Neural progenitor cell (in vitro differentiated cells): Measurements from ENCODE around the gene TRIM34. TPM values are rescaled to one million over a fixed set of nuclear protein-coding genes. Genes with fewer than 3 reads are reported as not detected.

Experiments
- DNase-seq: peaks from one replicate; pipeline ENCODE4 v3.0.0-alpha.2; 2016; ENCODE audit warnings: low spot score
- H2AFZ ChIP-seq: fragments of 200-600 bp; sonication (generic); replicated peaks from 2 replicates; pipeline ENCODE4 v1.6.1; 2016; ENCODE audit warnings: antibody characterized with exemption
- H3F3A ChIP-seq: fragments of 200-600 bp; sonication (generic); 2 replicates; pipeline ENCODE4 v1.6.1; 2016; ENCODE audit warnings: antibody characterized with exemption, low read depth
- H3K27ac ChIP-seq: fragments of 200-600 bp; sonication (generic); 2 replicates; pipeline ENCODE4 v1.5.1; 2016; ENCODE audit warnings: mild to moderate bottlenecking
- H3K27me3 ChIP-seq: fragments of 200-600 bp; sonication (generic); 2 replicates; pipeline ENCODE4 v1.6.1; 2016; ENCODE audit warnings: mild to moderate bottlenecking, moderate library complexity
- H3K36me3 ChIP-seq: fragments of 200-600 bp; sonication (generic); 2 replicates; pipeline ENCODE4 v1.5.1; 2016
- H3K4me1 ChIP-seq: fragments of 200-600 bp; sonication (generic); 2 replicates; pipeline ENCODE4 v1.6.1; 2016; ENCODE audit warnings: mixed run types
- H3K4me2 ChIP-seq: fragments of 200-600 bp; sonication (generic); 2 replicates; pipeline ENCODE4 v1.6.1; 2016
- H3K4me3 ChIP-seq: fragments of 200-600 bp; sonication (generic); 2 replicates; pipeline ENCODE4 v1.5.1; 2016
- H3K79me2 ChIP-seq: fragments of 200-600 bp; sonication (generic); 2 replicates; pipeline ENCODE4 v1.6.1; 2016; ENCODE audit warnings: low read depth
- H3K9ac ChIP-seq: fragments of 200-600 bp; sonication (generic); 2 replicates; pipeline ENCODE4 v1.6.1; 2016
- H3K9me3 ChIP-seq: fragments of 200-600 bp; sonication (generic); 2 replicates; pipeline ENCODE4 v1.5.1; 2016; ENCODE audit warnings: low read depth
- H4K20me1 ChIP-seq: fragments of 200-600 bp; sonication (generic); 2 replicates; pipeline ENCODE4 v1.6.1; 2016; ENCODE audit warnings: low read depth
- H3K27ac Mint-ChIP-seq: 3 replicates; pipeline ENCODE4 v1.8.0; 2021; ENCODE audit warnings: mixed read lengths
- H3K27me3 Mint-ChIP-seq: 2 replicates; pipeline ENCODE4 v1.8.0; 2022; ENCODE audit warnings: low read depth, mild to moderate bottlenecking, inconsistent platforms, moderate library complexity, mixed read lengths; ENCODE audit not compliant: insufficient read depth
- H3K36me3 Mint-ChIP-seq: 3 replicates; pipeline ENCODE4 v1.8.0; 2021; ENCODE audit warnings: mixed read lengths
- H3K4me1 Mint-ChIP-seq: 3 replicates; pipeline ENCODE4 v1.8.0; 2021; ENCODE audit warnings: mixed read lengths
- H3K4me3 Mint-ChIP-seq: 3 replicates; pipeline ENCODE4 v1.8.0; 2021; ENCODE audit warnings: mild to moderate bottlenecking, moderate library complexity, mixed read lengths
- H3K9me3 Mint-ChIP-seq: 3 replicates; pipeline ENCODE4 v1.8.0; 2020; ENCODE audit warnings: mixed read lengths
- EZH2 ChIP-seq: fragments of 200-600 bp; sonication (generic); IDR thresholded peaks from 2 replicates; pipeline ENCODE4 v1.6.1; 2017; ENCODE audit warnings: antibody characterized with exemption, mild to moderate bottlenecking, moderate library complexity
- EZH2phosphoT487 ChIP-seq: fragments of 200-600 bp; sonication (generic); IDR thresholded peaks from 2 replicates; pipeline ENCODE4 v1.6.1; 2017; ENCODE audit warnings: antibody characterized with exemption
- total RNA-seq: library from RNA; depleted of rRNA; stranded (reverse); fragments of >200 nt; gene quantifications from 2 replicates; pipeline ENCODE4 v1.2.3, GENCODE V29; 2015; ENCODE audit warnings: low replicate concordance
- TF ChIP-seq, protein P1 (sequence below): fragments of 200-600 bp; sonication (generic); IDR thresholded peaks from 2 replicates; pipeline ENCODE4 v1.5.1; 2017; ENCODE audit warnings: antibody characterized with exemption, mild to moderate bottlenecking

The TRIM34 gene
- total RNA-seq, 1 donor from 2014 or later: 4.5 TPM

DNA sequence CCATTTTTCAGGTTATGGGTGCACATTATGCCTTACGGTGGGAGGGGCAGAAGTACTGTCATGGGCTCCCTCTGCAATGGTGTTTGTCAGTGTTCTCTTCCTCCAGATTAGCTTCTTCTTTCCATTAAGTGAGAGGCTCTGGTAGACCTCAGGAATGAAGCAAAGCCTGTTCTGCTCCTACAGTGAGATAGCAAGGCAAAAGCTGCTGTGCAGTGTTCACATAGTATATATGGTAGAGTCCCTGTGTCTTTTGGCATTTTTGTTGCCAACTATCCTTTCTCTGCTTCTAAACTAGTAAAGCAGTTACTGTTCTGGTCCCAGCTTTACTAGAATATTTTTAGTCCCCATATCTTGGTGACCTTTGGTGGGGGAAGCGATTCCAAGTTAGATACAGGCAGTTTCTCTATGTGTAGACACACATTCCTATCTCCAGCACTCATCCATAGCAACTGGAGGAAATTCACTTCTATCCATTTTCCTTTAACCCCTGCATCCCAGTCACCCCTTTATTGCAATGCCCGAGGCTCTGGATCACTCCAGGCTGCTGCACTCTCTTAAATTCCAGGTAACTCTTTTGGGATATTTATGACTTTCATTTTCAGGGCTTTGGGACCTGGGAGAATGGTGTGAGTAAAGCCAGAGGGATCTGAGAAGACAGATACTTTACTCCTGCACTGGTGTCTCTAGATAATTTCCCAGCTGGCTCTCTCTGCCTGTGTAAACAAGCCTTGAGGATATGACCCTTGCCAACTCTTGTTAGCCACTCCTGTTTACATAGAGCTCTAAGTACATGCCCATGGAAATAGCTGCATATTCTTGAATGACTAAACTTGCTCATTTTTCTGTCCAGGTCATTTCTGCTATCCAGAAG lies 3.9 kb upstream of the TRIM34 start:
- no peaks in the 10 kb centered on the region for H3K9me3 Mint-ChIP-seq
- H3K4me3 Mint-ChIP-seq: no peak overlapping the region
- no peak overlapping the region for H3K4me2 ChIP-seq
- no peaks in the 10 kb centered on the region for H3K27me3 ChIP-seq
- no peaks in the 10 kb centered on the region for H3K79me2 ChIP-seq
- no peaks in the 10 kb centered on the region for H3K27me3 Mint-ChIP-seq
- no peaks in the 10 kb centered on the region for H3F3A ChIP-seq
- TF ChIP-seq, protein P1, sequence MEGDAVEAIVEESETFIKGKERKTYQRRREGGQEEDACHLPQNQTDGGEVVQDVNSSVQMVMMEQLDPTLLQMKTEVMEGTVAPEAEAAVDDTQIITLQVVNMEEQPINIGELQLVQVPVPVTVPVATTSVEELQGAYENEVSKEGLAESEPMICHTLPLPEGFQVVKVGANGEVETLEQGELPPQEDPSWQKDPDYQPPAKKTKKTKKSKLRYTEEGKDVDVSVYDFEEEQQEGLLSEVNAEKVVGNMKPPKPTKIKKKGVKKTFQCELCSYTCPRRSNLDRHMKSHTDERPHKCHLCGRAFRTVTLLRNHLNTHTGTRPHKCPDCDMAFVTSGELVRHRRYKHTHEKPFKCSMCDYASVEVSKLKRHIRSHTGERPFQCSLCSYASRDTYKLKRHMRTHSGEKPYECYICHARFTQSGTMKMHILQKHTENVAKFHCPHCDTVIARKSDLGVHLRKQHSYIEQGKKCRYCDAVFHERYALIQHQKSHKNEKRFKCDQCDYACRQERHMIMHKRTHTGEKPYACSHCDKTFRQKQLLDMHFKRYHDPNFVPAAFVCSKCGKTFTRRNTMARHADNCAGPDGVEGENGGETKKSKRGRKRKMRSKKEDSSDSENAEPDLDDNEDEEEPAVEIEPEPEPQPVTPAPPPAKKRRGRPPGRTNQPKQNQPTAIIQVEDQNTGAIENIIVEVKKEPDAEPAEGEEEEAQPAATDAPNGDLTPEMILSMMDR: no peak
- TF ChIP-seq EZH2phosphoT487: no peak
- TF ChIP-seq EZH2: no peak
- H2AFZ ChIP-seq: no peak overlapping the region
- no peak overlapping the region for H3K4me3 ChIP-seq
- no peak overlapping the region for H3K27ac ChIP-seq
- DNase-seq: no peak
- H3K36me3 Mint-ChIP-seq: no peaks in the 10 kb centered on the region
- H3K4me1 ChIP-seq: peaks cover 11% of the 10 kb centered on the region
- H3K9ac ChIP-seq: no peak overlapping the region
- no peaks in the 10 kb centered on the region for H3K36me3 ChIP-seq
- H4K20me1 ChIP-seq: no peaks in the 10 kb centered on the region
- H3K4me1 Mint-ChIP-seq: no peaks in the 10 kb centered on the region
- no peaks in the 10 kb centered on the region for H3K9me3 ChIP-seq
- no peak overlapping the region for H3K27ac Mint-ChIP-seq

GRCh38 chr11:5621580-5621979 lies 3.2 kb upstream of the TRIM34 start:
- H3K27ac Mint-ChIP-seq: no peak overlapping the region
- H3F3A ChIP-seq: no peaks in the 10 kb centered on the region
- no peak overlapping the region for H3K27ac ChIP-seq
- H3K27me3 Mint-ChIP-seq: no peaks in the 10 kb centered on the region
- H3K27me3 ChIP-seq: no peaks in the 10 kb centered on the region
- no peaks in the 10 kb centered on the region for H3K36me3 ChIP-seq
- no peak overlapping the region for H3K4me2 ChIP-seq
- no peak overlapping the region for H3K4me3 ChIP-seq
- DNase-seq: no peak
- peaks cover 11% of the 10 kb centered on the region for H3K4me1 ChIP-seq
- no peak overlapping the region for H2AFZ ChIP-seq
- H3K9me3 Mint-ChIP-seq: no peaks in the 10 kb centered on the region
- no peaks in the 10 kb centered on the region for H3K4me1 Mint-ChIP-seq
- no peaks in the 10 kb centered on the region for H3K79me2 ChIP-seq
- TF ChIP-seq EZH2phosphoT487: no peak
- TF ChIP-seq EZH2: no peak
- TF ChIP-seq, protein P1: no peak
- H3K36me3 Mint-ChIP-seq: no peaks in the 10 kb centered on the region
- H3K9ac ChIP-seq: no peak overlapping the region
- H4K20me1 ChIP-seq: no peaks in the 10 kb centered on the region
- H3K9me3 ChIP-seq: no peaks in the 10 kb centered on the region
- no peak overlapping the region for H3K4me3 Mint-ChIP-seq

- DNase-seq: no peak
- H3K9me3 Mint-ChIP-seq: no peaks in the 10 kb centered on the region
- TF ChIP-seq EZH2 (no peak), EZH2phosphoT487 (no peak)
- TF ChIP-seq, protein P1: no peak
- H3K9me3 ChIP-seq: no peaks in the 10 kb centered on the region
- H4K20me1 ChIP-seq: no peaks in the 10 kb centered on the region
- H3K27ac Mint-ChIP-seq: no peak overlapping the region
- no peaks in the 10 kb centered on the region for H3K36me3 Mint-ChIP-seq
- H3K36me3 ChIP-seq: no peaks in the 10 kb centered on the region
- H3K79me2 ChIP-seq: no peaks in the 10 kb centered on the region
- no peak overlapping the region for H3K4me2 ChIP-seq
- H3K4me1 Mint-ChIP-seq: no peaks in the 10 kb centered on the region
- H3K4me1 ChIP-seq: peaks cover 11% of the 10 kb centered on the region
- no peak overlapping the region for H3K4me3 Mint-ChIP-seq
- H3K27me3 ChIP-seq: no peaks in the 10 kb centered on the region
- no peak overlapping the region for H3K4me3 ChIP-seq
- no peaks in the 10 kb centered on the region for H3K27me3 Mint-ChIP-seq
- H3K27ac ChIP-seq: no peak overlapping the region
- no peak overlapping the region for H2AFZ ChIP-seq
- no peak overlapping the region for H3K9ac ChIP-seq
- no peaks in the 10 kb centered on the region for H3F3A ChIP-seq
Measured at GRCh38 chr11:5622802-5623201, 2.0 kb upstream of the TRIM34 start.
